Fibroblast of the aortic adventitia (primary cell): ENCODE data around the gene PDZD8. TPM values are rescaled to one million over a fixed set of nuclear protein-coding genes. Genes with fewer than 3 reads are reported as not detected.

Experiments
- DNase-seq: peaks from one replicate; pipeline ENCODE4 v3.0.0-alpha.2; 2010; ENCODE audit warnings: low read depth
- H3K4me3 ChIP-seq: 2 replicates; pipeline ENCODE4 v1.5.1; 2011; ENCODE audit warnings: low read depth, mild to moderate bottlenecking, control low read depth, low read length, moderate library complexity
- total RNA-seq: library from RNA; depleted of rRNA; stranded (reverse); fragments of >200 nt; gene quantifications from 2 replicates; pipeline ENCODE4 v1.2.3, GENCODE V29; 2012; ENCODE audit warnings: low replicate concordance
- TF ChIP-seq, protein P1 (sequence below): IDR thresholded peaks from 2 replicates; pipeline ENCODE4 v1.5.1; 2011; ENCODE audit warnings: mild to moderate bottlenecking, low read length, control low read depth, inconsistent platforms; ENCODE audit not compliant: insufficient read depth

The PDZD8 gene
- total RNA-seq, 1 donor, result 42.2 TPM

DNA sequence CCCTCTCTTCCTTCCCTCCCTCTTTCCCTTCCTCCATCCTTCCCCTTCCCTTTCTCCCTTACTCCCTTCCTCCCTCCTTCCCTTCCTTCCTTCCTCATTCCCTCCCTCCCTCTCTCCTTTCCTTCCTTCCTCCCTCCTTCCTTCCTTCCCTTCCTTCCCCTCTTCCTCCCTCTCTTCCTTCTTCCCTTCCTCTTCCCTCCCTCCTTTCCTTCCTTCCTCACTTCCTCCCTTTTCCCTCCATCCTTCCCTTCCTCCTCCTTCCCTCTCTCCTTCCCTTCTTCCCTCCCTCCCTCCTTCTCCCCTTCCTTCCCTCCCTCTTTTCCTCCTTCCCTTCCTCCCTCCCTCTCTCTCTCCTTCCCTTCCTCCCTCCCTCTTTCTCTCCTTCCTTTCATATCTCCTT lies 147.0 kb downstream of the PDZD8 start:
- DNase-seq, result no peak
- no peak overlapping the region for H3K4me3 ChIP-seq
- TF ChIP-seq, protein P1, sequence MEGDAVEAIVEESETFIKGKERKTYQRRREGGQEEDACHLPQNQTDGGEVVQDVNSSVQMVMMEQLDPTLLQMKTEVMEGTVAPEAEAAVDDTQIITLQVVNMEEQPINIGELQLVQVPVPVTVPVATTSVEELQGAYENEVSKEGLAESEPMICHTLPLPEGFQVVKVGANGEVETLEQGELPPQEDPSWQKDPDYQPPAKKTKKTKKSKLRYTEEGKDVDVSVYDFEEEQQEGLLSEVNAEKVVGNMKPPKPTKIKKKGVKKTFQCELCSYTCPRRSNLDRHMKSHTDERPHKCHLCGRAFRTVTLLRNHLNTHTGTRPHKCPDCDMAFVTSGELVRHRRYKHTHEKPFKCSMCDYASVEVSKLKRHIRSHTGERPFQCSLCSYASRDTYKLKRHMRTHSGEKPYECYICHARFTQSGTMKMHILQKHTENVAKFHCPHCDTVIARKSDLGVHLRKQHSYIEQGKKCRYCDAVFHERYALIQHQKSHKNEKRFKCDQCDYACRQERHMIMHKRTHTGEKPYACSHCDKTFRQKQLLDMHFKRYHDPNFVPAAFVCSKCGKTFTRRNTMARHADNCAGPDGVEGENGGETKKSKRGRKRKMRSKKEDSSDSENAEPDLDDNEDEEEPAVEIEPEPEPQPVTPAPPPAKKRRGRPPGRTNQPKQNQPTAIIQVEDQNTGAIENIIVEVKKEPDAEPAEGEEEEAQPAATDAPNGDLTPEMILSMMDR, result no peak

Other genes with a start within 250 kb of the PDZD8 start
- gene VAX1, start 237.2 kb downstream of the PDZD8 start, total RNA-seq, result not detected in 2 replicates
- gene KCNK18, start 178.0 kb downstream of the PDZD8 start, total RNA-seq, result not detected in 2 replicates
- under 0.01 TPM in 1 of 2 replicates, not detected in the other for gene SLC18A2, start 134.3 kb downstream of the PDZD8 start, total RNA-seq
- gene EMX2, start 167.3 kb upstream of the PDZD8 start, total RNA-seq, result 0.18 and 1.1 TPM in 2 replicates